K562 (cell line): ENCODE measurements around the gene KIF5A. TPM values are rescaled to one million over a fixed set of nuclear protein-coding genes. Genes with fewer than 3 reads are reported as not detected.

Experiments used
- ATAC-seq: fragments of 200-7000 bp; cut with Tn5 transposase; 3 replicates; pipeline ENCODE4 v1.9.1; 2020; ENCODE audit warnings: moderate library complexity
- BruUV-seq: library from RNA; stranded (reverse); fragments of 400-500 nt; replicated peaks from 2 replicates; lab custom pipeline; 2021; lab: Mats Ljungman, UMichigan
- CTCF ChIA-PET: fragments of 300-600 bp; formaldehyde crosslinking; extraction: SDS; loops from one replicate; lab custom pipeline; 2021; ENCODE audit warnings: low intra/inter-chr PET ratio; lab: Yijun Ruan, JAX
- POLR2A ChIA-PET: fragments of 300-600, 350-650 bp; sonication (Branson Sonifier 250); formaldehyde crosslinking; extraction: SDS; loops from one replicate; lab custom pipeline; 2021; ENCODE audit warnings: antibody characterized with exemption, inconsistent platforms; lab: Yijun Ruan, JAX
- DNase-seq, 4 experiments: peaks; one replicate each; pipeline versions ENCODE4 v3.0.0 to v3.0.0-alpha.2; 2011 to 2018; ENCODE audit warnings: low spot score in 3 of 4, mixed read lengths in 3 of 4; ENCODE audit errors: extremely low read depth in 1 of 4
- FAIRE-seq: peaks from 2 replicates; lab custom pipeline; 2011; peaks lifted over from hg19 to GRCh38; lab: Jason Lieb, UNC
- H2AFZ ChIP-seq: 2 replicates; pipeline ENCODE4 v1.6.0; 2011; ENCODE audit warnings: low read depth, low read length, control low read depth, inconsistent platforms
- H3K27ac ChIP-seq: fragments of 200-600 bp; 3 replicates; pipeline ENCODE4 v1.8.0; 2011; ENCODE audit warnings: low read depth, mild to moderate bottlenecking, control low read depth, inconsistent platforms, low read length, moderate library complexity, mixed read lengths; ENCODE audit errors: extremely low read depth
- H3K27me3 ChIP-seq, 2 experiments: fragments of 300-600 bp in 1 of 2; 2 replicates in 1 of 2; 3 replicates in 1 of 2; pipeline versions ENCODE4 v1.6.0 to v1.8.0; 2011; ENCODE audit warnings: inconsistent platforms in 2 of 2, low read length in 2 of 2, mild to moderate bottlenecking in 1 of 2, mixed read lengths in 1 of 2, moderate library complexity in 1 of 2; ENCODE audit not compliant: control insufficient read depth in 2 of 2, insufficient read depth in 2 of 2
- H3K36me3 ChIP-seq: fragments of 300-600 bp; 3 replicates; pipeline ENCODE4 v1.8.0; 2011; ENCODE audit warnings: mild to moderate bottlenecking, low read length, inconsistent platforms; ENCODE audit not compliant: control insufficient read depth, insufficient read depth
- H3K4me1 ChIP-seq, 2 experiments: fragments of 200-600 bp in 1 of 2; replicated peaks in 1 of 2; 2 replicates in 1 of 2; 3 replicates in 1 of 2; pipeline versions ENCODE4 v1.5.1 to v1.8.0; 2011; ENCODE audit warnings: inconsistent platforms in 2 of 2, low read length in 2 of 2, mild to moderate bottlenecking in 1 of 2, mixed read lengths in 1 of 2, moderate library complexity in 1 of 2; ENCODE audit not compliant: control insufficient read depth in 2 of 2, insufficient read depth in 2 of 2
- H3K4me2 ChIP-seq: 2 replicates; pipeline ENCODE4 v1.6.1; 2011; ENCODE audit warnings: low read length, control low read depth, inconsistent platforms, mixed read lengths; ENCODE audit not compliant: insufficient read depth
- H3K4me3 ChIP-seq: fragments of 200-600 bp; sonication (generic), shearing (Covaris generic); 2 replicates; pipeline ENCODE4 v1.5.1; 2016; ENCODE audit warnings: control low read depth, inconsistent platforms
- H3K79me2 ChIP-seq: fragments of 200-600 bp; 3 replicates; pipeline ENCODE4 v1.8.0; 2011; ENCODE audit warnings: low read length, inconsistent platforms; ENCODE audit not compliant: control insufficient read depth, insufficient read depth
- H3K9ac ChIP-seq, 2 experiments: 2 replicates each; pipeline versions ENCODE4 v1.6.0 to v1.6.1; 2011; ENCODE audit warnings: low read depth in 2 of 2, low read length in 2 of 2, control low read depth in 1 of 2, inconsistent platforms in 1 of 2, mild to moderate bottlenecking in 1 of 2, mixed read lengths in 1 of 2; ENCODE audit not compliant: insufficient read depth in 1 of 2
- H3K9me1 ChIP-seq: one replicate; pipeline ENCODE4 v1.6.0; 2011; ENCODE audit warnings: inconsistent platforms, mild to moderate bottlenecking, low read length, moderate library complexity; ENCODE audit not compliant: control insufficient read depth, insufficient read depth
- H3K9me3 ChIP-seq: replicated peaks from 2 replicates; pipeline ENCODE4 v1.5.1; 2011; ENCODE audit warnings: low read depth, low read length, inconsistent platforms; ENCODE audit not compliant: control insufficient read depth, insufficient read depth
- H4K20me1 ChIP-seq: replicated peaks from 2 replicates; pipeline ENCODE4 v1.6.1; 2011; ENCODE audit warnings: low read length, inconsistent platforms, mixed read lengths; ENCODE audit not compliant: control insufficient read depth, insufficient read depth
- FOXK1 ChIP-seq: sonication (generic); formaldehyde crosslinking; IDR thresholded peaks from 2 replicates; pipeline ENCODE4 v1.8.0; 2022; ENCODE audit warnings: missing genetic modification reagents, mild to moderate bottlenecking, borderline replicate concordance
- NFYB ChIP-seq: IDR thresholded peaks from 2 replicates; pipeline ENCODE4 v1.6.1; 2011; ENCODE audit warnings: mild to moderate bottlenecking, moderate library complexity; ENCODE audit not compliant: insufficient read length; ENCODE audit errors: extremely low read depth
- SIRT6 ChIP-seq: IDR thresholded peaks from one replicate; pipeline ENCODE4 v1.6.1; 2012; ENCODE audit warnings: low read depth, mild to moderate bottlenecking, control low read depth, inconsistent platforms, low read length, moderate library complexity
- ZBTB7A ChIP-seq: IDR thresholded peaks from 2 replicates; pipeline ENCODE4 v1.6.1; 2011; ENCODE audit warnings: low read depth, mild to moderate bottlenecking, low read length, moderate library complexity, borderline replicate concordance; ENCODE audit not compliant: control insufficient read depth
- ZNF316 ChIP-seq: fragments of 450-650 bp; IDR thresholded peaks from 2 replicates; pipeline ENCODE4 v1.6.1; 2016
- WGBS: fragments of 100-300 bp; shearing (Covaris generic); methylation state at CpG from one replicate; pipeline ENCODE4 v1.1.6; 2016; ENCODE audit warnings: low coverage, mixed read lengths; ENCODE audit not compliant: insufficient coverage; ENCODE audit errors: missing lambda C conversion rate; 5-methylcytosine and 5-hydroxymethylcytosine counted together
- in situ Hi-C: fragments of 300-500 bp; cut with MboI; formaldehyde crosslinking; loops from 4 replicates; pipeline ENCODE4 v1.15.0; 2018; ENCODE audit warnings: inconsistent platforms, mixed read lengths
- intact Hi-C: fragments of 100-400 bp; cut with micrococcal nuclease; formaldehyde crosslinking; loops from 2 replicates; pipeline ENCODE4 v1.14.2; 2022
- polyA plus RNA-seq, 8 experiments: library from polyadenylated mRNA; depleted of rRNA in 4 of 8; stranded (reverse) in 5 of 8; unstranded in 3 of 8; fragments of >200 nt; fragmentation: Nextera tagmentation in 2 of 8; fragmentation: Illumina TruSeq in 1 of 8; extraction: Ambion mirVana in 2 of 8; extraction: Trizol in 1 of 8; gene quantifications; 2 replicates each; pipeline versions ENCODE4 v1.2.1 to v1.2.3, GENCODE V29; 2011 to 2014; ENCODE audit warnings: inconsistent platforms in 1 of 8, missing spikeins in 1 of 8
- total RNA-seq, 7 experiments: library from RNA; depleted of rRNA in 6 of 7; stranded (reverse); fragments of >200 nt in 6 of 7; fragmentation: Illumina TruSeq in 2 of 7; extraction: Trizol in 2 of 7; gene quantifications; 2 replicates each; pipeline versions ENCODE4 v1.2.1 to v1.2.3, GENCODE V29; 2011 to 2021; ENCODE audit warnings: low replicate concordance in 1 of 7
- TF ChIP-seq, protein P1 (sequence below), 2 experiments: fragments of 450-650 bp in 1 of 2; sonication (generic) in 1 of 2; formaldehyde crosslinking; conservative IDR thresholded peaks; 2 replicates each; pipeline versions ENCODE4 v1.4.0 to v1.8.1; 2020 to 2022; ENCODE audit warnings: mild to moderate bottlenecking in 1 of 2, missing genetic modification reagents in 1 of 2
- TF ChIP-seq, protein P2 (sequence below): sonication (generic); formaldehyde crosslinking; IDR thresholded peaks from 2 replicates; pipeline ENCODE4 v1.4.0; 2020; ENCODE audit warnings: mild to moderate bottlenecking, missing genetic modification reagents

KIF5A gene
- total and polyA plus RNA-seq, 9 of the 15 experiments (the other 6 are each of a cell fraction or from before 2014, with no cell fraction given), result 3.4 to 17.7 (median 8.0) TPM

DNA sequence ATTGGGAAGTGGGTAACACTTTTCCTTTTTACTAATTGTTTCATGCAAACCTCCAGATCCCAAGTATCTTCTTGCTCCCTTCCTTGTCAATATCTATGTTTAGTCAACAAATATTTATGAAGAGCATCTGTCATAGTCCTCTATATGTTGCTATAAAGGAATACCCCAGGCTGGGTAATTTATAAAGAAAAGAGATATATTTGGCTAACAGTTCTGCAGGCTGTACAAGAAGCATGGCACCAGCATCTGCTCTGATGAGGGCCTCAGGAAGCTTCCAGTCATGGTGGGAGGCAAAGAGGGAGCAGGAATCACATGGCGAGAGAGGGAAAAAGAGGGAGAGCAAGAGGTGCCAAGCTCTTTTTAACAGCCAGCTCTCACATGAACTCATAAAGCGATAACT is 4.6 kb downstream of the KIF5A start:
- no TSS peak for BruUV-seq
- H2AFZ ChIP-seq, result no peak overlapping the region
- FAIRE-seq, result no peak
- H3K9ac ChIP-seq, result peak overlapping the region in 1 of 2 experiments; percentile 72; a peak in 1 of 4 replicates
- H3K27ac ChIP-seq, result no peak overlapping the region; the same call in 2 of the 3 replicates
- H3K4me2 ChIP-seq, result peak overlapping the region; percentile 89; the same call in 1 of the 2 replicates
- H3K27me3 ChIP-seq, result no peaks in the 10 kb centered on the region
- CTCF ChIA-PET, result no interaction called here
- peaks cover 17% of the 10 kb centered on the region for H3K36me3 ChIP-seq
- intact Hi-C loops (no loop called here), in situ Hi-C loops (no loop called here)
- 0 out of 2 replicates have a peak, but pooled peaks have one; percentile 6 for TF ChIP-seq ZNF316
- TF ChIP-seq, protein P1, sequence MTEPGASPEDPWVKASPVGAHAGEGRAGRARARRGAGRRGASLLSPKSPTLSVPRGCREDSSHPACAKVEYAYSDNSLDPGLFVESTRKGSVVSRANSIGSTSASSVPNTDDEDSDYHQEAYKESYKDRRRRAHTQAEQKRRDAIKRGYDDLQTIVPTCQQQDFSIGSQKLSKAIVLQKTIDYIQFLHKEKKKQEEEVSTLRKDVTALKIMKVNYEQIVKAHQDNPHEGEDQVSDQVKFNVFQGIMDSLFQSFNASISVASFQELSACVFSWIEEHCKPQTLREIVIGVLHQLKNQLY (CRISPR knock-in tag; conservative IDR thresholded peaks at IDR 0.05), result no peak
- TF ChIP-seq ZBTB7A, result no peak
- no peak for TF ChIP-seq FOXK1
- TF ChIP-seq, protein P2, sequence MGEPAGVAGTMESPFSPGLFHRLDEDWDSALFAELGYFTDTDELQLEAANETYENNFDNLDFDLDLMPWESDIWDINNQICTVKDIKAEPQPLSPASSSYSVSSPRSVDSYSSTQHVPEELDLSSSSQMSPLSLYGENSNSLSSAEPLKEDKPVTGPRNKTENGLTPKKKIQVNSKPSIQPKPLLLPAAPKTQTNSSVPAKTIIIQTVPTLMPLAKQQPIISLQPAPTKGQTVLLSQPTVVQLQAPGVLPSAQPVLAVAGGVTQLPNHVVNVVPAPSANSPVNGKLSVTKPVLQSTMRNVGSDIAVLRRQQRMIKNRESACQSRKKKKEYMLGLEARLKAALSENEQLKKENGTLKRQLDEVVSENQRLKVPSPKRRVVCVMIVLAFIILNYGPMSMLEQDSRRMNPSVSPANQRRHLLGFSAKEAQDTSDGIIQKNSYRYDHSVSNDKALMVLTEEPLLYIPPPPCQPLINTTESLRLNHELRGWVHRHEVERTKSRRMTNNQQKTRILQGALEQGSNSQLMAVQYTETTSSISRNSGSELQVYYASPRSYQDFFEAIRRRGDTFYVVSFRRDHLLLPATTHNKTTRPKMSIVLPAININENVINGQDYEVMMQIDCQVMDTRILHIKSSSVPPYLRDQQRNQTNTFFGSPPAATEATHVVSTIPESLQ, result 0 out of 2 replicates have a peak, but pooled peaks have one; percentile 27
- no peak for TF ChIP-seq NFYB
- no peak for TF ChIP-seq SIRT6
- H3K9me1 ChIP-seq, result no peaks in the 10 kb centered on the region
- H3K4me1 ChIP-seq, result peaks cover 49 to 55% of the 10 kb centered on the region in 2 experiments
- POLR2A ChIA-PET, result interaction anchor here (1.4 to 4.2 kb wide), 4 partner anchors 8 to 36 kb away, joined by 3 to 38 read pairs (median 10); partner anchors contain the start of gene DDIT3
- ATAC-seq, result no peak
- no peaks in the 10 kb centered on the region for H4K20me1 ChIP-seq
- 100% methylated on average over 1 of the region's 2 CpGs for WGBS
- H3K4me3 ChIP-seq, result no peak overlapping the region
- H3K79me2 ChIP-seq, result peaks cover 67% of the 10 kb centered on the region
- H3K9me3 ChIP-seq, result no peaks in the 10 kb centered on the region
- no peak for DNase-seq
